GM21528 (cell line): Measurements from ENCODE around the gene ZNF619.
A peak's percentile ranks its signal among the peaks of the same experiment; 100 is the strongest.

Experiments
- ATAC-seq: cut with Tn5 transposase; IDR thresholded peaks from one replicate; pipeline ENCODE4 v1.9.1; 2021; ENCODE audit warnings: mild to moderate bottlenecking, moderate library complexity; ENCODE audit not compliant: unreplicated experiment, low FRiP score

Gene ZNF619

GRCh38 chr3:40464339-40465110, 12.4 kb upstream of the ZNF619 start:
- no peak for ATAC-seq

- no peak for ATAC-seq
Measured at GRCh38 chr3:40465111-40465407, 11.9 kb upstream of the ZNF619 start.

GRCh38 chr3:40465456-40465855, 11.5 kb upstream of the ZNF619 start:
- ATAC-seq = no peak

GRCh38 chr3:40468018-40468417, 8.9 kb upstream of the ZNF619 start:
- no peak for ATAC-seq

- ATAC-seq = no peak
Measured at GRCh38 chr3:40470701-40471100, 6.2 kb upstream of the ZNF619 start.

GRCh38 chr3:40477666-40478065, 744 bp downstream of the ZNF619 start:
- no peak for ATAC-seq

GRCh38 chr3:40487172-40487571, 10.2 kb downstream of the ZNF619 start:
- no peak for ATAC-seq

GRCh38 chr3:40490916-40491315, 14.0 kb downstream of the ZNF619 start:
- no peak for ATAC-seq

GRCh38 chr3:40494698-40495097, 17.8 kb downstream of the ZNF619 start:
- no peak for ATAC-seq

- ATAC-seq = no peak
Measured at GRCh38 chr3:40497288-40497687, 20.4 kb downstream of the ZNF619 start.

GRCh38 chr3:40499952-40500351, 23.0 kb downstream of the ZNF619 start:
- no peak for ATAC-seq

- ATAC-seq = no peak
Measured at GRCh38 chr3:40502034-40502433, 25.1 kb downstream of the ZNF619 start.

- ATAC-seq = no peak
Measured at GRCh38 chr3:40504636-40505430, 27.9 kb downstream of the ZNF619 start.

- ATAC-seq = peak; percentile 84
Measured at GRCh38 chr3:40505599-40506462, 28.9 kb downstream of the ZNF619 start, which contains the start of gene ZNF620. Gene ZNF620, plus strand, starts transcription at chr3:40506039. Its CDS starts 314 bp downstream, at chr3:40506353.

GRCh38 chr3:40511031-40511718, 34.3 kb downstream of the ZNF619 start:
- no peak for ATAC-seq

GRCh38 chr3:40516201-40516600, 39.3 kb downstream of the ZNF619 start:
- ATAC-seq = no peak

- no peak for ATAC-seq
Measured at GRCh38 chr3:40518067-40518466, 41.1 kb downstream of the ZNF619 start.

GRCh38 chr3:40518848-40519247, 41.9 kb downstream of the ZNF619 start:
- ATAC-seq = no peak

GRCh38 chr3:40521254-40521653, 44.3 kb downstream of the ZNF619 start:
- no peak for ATAC-seq

- ATAC-seq = no peak
Measured at GRCh38 chr3:40523781-40524180, 46.9 kb downstream of the ZNF619 start.
